ENCODE data around the gene TRAPPC10.

TRAPPC10 gene

GRCh38 chr21:43983390-43983789 is 28.7 kb upstream of the TRAPPC10 start:
- H3K4me3 ChIP-seq (replicated peaks; ENCODE audit: insufficient read depth, low read length) = no peak overlapping the region
- no peaks in the 10 kb centered on the region for H3K27me3 ChIP-seq (ENCODE audit: insufficient read depth, poor library complexity, severe bottlenecking)
- TF ChIP-seq SPI1 (IDR thresholded peaks at IDR 0.05; ENCODE audit: borderline replicate concordance, low read depth) = no peak
- TF ChIP-seq REST (IDR thresholded peaks at IDR 0.05; ENCODE audit: insufficient replicate concordance, low read depth) = no peak
- TF ChIP-seq GABPA (IDR thresholded peaks at IDR 0.05; ENCODE audit: low read depth) = no peak
- no peak for TF ChIP-seq CTCF (IDR thresholded peaks at IDR 0.05; ENCODE audit: insufficient read depth, low read length)
- no peak for TF ChIP-seq POLR2AphosphoS5 (IDR thresholded peaks at IDR 0.05; ENCODE audit: low read depth)
- H3K27ac ChIP-seq (replicated peaks) = no peak overlapping the region
- no peak for DNase-seq (ENCODE audit: low read depth in 1 of 2, low spot score in 1 of 2)

- Histone ChIP-seq H3K27me3 (ENCODE audit: insufficient read depth, poor library complexity, severe bottlenecking) (no peaks in the 10 kb centered on the region), H3K4me3 (replicated peaks; ENCODE audit: insufficient read depth, low read length) (no peak overlapping the region), H3K27ac (replicated peaks) (no peak overlapping the region)
- TF ChIP-seq POLR2AphosphoS5 (IDR thresholded peaks at IDR 0.05; ENCODE audit: low read depth) (no peak), CTCF (IDR thresholded peaks at IDR 0.05; ENCODE audit: insufficient read depth, low read length) (no peak), SPI1 (IDR thresholded peaks at IDR 0.05; ENCODE audit: borderline replicate concordance, low read depth) (no peak), GABPA (IDR thresholded peaks at IDR 0.05; ENCODE audit: low read depth) (no peak), REST (IDR thresholded peaks at IDR 0.05; ENCODE audit: insufficient replicate concordance, low read depth) (no peak)
- no peak for DNase-seq (ENCODE audit: low read depth in 1 of 2, low spot score in 1 of 2)
These were observed 28.2 kb upstream of the TRAPPC10 start for GRCh38 chr21:43983860-43984420.

GRCh38 chr21:43984905-43985689 is 27.0 kb upstream of the TRAPPC10 start:
- no peak for DNase-seq (ENCODE audit: low read depth in 1 of 2, low spot score in 1 of 2)
- H3K27me3 ChIP-seq (ENCODE audit: insufficient read depth, poor library complexity, severe bottlenecking) = no peaks in the 10 kb centered on the region
- H3K4me3 ChIP-seq (replicated peaks; ENCODE audit: insufficient read depth, low read length) = no peak overlapping the region
- no peak overlapping the region for H3K27ac ChIP-seq (replicated peaks)
- TF ChIP-seq POLR2AphosphoS5 (IDR thresholded peaks at IDR 0.05; ENCODE audit: low read depth) = no peak
- no peak for TF ChIP-seq REST (IDR thresholded peaks at IDR 0.05; ENCODE audit: insufficient replicate concordance, low read depth)
- TF ChIP-seq GABPA (IDR thresholded peaks at IDR 0.05; ENCODE audit: low read depth) = no peak
